A204.1 (cell line): ENCODE data around the gene ZNF117.
"Not testable (repeated sequence)": the region's sequence is repeated elsewhere in the genome, so short reads cannot be mapped to it uniquely, and the experiment has no call there.

Experiments
- FAIRE-seq: peaks from 2 replicates; lab custom pipeline; 2012; peaks lifted over from hg19 to GRCh38; lab: Jason Lieb, UNC

The ZNF117 gene

DNA sequence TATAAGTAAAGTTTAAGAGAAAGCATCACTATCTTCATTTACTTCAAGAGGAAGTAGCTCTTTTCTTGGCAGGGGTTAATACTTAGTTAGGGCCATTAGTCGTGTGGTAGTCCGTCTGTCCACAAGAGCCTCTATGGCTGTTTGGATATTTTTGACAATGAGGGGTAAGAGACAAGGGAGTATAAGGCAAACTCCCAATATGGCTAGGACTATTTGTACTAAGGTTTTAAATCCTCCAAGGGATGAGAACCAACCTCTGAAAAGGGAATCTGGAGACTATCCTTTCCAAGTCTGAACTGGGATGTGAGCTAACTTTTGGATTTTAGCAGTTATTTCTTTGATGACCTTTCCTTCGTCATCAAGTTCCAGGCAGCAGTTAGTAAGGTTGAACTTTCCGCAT lies at the start of gene ZNF117:
Gene ZNF117 (minus strand): TSS at position 101 of the 400 bp plus-strand sequence.
- no peak for FAIRE-seq

DNA sequence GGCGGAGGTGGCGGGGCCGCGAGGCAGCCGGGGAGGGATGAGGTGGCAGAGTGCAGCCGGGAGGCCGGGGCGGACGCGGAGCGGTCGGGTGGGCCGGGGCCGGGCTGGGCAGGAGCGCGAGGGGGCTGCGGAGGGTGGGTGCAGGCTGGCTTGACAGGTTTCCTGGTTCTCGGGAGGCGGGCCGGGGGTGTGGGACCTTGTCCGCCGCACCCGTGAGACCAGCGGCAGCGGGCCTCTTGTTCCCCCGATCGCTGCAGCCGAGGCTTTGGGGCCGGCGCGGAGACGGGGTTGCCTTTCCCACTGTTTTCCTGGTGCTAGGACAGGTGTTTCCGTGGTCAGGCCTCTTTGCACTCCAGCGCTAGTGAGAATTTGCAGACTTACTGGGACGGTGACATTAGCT lies 47.9 kb upstream of the ZNF117 start:
- FAIRE-seq, result not testable (repeated sequence)

DNA sequence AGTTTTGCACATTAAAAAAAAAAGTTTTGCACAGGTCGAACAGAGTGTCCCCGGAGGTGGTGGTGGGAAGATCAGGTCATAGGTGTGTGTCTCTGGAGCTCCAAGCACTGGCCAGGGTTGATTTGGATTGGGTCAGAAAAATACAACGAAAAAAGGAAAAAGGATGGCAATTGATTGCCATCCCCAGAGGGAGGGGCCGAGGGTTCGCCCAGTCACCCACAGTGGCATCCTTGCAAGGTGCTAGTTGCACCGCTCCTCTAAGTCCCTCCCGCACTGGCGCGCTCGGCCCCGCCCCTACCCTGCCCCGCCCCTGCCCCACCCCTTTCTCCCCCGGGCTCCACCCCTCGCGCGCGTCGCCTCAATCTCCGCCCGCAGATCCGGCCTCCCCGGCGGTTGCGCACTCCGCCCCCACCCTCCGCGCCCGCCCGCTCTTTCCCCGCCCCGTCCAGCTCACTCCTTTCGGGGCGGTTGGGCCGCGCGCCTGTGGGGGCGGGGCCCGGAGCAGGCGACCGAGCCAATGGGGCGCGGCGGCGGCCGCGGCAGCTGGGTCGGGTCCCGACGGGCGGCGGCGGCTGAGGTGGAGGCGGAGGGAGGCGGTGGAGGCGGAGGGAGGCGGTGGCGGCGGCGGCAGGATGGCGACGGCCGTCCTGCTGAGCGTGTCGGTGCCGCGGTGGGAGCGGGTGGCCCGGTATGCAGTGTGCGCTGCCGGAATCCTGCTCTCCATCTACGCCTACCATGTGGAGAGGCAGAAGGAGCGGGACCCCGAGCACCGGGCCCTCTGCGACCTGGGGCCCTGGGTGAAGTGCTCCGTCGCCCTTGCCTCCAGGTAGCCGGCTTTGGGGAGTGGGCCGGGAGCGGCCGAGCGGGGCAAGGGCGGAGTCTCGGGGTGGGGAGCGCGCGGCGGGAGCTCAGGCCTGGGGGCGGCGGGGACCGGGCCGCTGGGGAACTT lies 47.2 kb upstream of the ZNF117 start:
- no peak for FAIRE-seq

DNA sequence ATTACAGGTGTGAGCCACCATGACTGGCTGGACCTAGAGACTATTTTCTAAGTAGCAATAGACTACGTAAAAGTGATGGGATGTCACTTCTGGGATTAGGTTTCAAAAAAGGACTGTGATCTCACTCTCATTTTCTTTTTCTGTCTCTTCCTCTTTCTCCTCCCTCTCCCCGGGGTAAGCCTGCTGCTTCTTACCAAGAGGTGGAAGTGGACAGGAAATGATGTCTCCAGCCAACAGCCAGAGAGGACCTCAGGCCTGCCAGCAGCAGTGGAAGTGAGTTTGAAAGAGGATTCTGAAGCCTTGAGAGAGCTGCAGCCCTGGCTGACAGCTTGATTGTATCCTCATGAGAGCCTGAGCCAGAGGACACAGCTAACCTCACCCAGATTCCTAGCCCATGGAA lies 45.7 kb upstream of the ZNF117 start:
- FAIRE-seq, result not testable (repeated sequence)

DNA sequence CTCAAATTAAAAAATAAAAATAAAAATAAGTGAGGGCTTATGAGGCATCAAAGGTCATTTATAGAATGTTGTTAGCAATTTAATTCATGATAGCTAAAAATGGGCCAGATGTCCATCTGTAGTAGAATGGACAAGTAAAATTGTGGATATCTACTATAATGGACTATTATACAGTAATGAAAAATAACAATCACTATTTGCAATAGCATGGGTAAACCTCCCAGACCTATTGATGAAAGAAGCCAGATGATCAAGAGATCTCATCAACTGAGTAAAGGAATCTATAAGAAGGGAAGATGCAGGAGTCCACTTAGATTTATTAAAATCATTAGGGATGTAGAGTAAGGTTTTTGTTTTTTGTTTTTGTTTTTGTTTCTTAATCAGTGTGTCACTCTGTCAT lies 44.6 kb upstream of the ZNF117 start:
- FAIRE-seq, result not testable (repeated sequence)

DNA sequence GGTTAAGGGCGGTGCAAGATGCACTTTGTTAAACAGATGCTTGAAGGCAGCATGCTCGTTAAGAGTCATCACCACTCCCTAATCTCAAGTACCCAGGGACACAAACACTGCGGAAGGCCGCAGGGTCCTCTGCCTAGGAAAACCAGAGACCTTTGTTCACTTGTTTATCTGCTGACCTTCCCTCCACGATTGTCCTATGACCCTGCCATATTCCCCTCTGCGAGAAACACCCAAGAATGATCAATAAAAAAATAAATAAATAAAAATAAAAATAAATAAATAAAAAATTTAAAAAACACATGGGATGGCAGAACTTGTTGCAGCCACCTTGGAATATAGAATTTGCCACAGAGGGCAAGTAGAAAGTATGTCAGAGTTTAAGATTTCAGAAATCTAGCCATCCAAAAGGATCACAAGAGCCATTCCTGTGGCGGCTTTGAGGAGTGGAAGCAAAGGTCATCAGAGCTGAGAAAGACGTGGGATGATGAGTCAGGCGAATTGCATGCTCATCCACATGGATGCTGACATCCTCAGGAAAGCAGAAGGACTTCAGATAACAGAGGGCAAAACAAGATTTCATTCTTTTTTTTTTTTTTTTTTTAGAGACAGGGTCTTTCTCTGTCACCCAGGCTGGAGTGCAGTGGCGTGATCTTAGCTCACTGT lies 43.4 kb upstream of the ZNF117 start:
- not testable (repeated sequence) for FAIRE-seq

DNA sequence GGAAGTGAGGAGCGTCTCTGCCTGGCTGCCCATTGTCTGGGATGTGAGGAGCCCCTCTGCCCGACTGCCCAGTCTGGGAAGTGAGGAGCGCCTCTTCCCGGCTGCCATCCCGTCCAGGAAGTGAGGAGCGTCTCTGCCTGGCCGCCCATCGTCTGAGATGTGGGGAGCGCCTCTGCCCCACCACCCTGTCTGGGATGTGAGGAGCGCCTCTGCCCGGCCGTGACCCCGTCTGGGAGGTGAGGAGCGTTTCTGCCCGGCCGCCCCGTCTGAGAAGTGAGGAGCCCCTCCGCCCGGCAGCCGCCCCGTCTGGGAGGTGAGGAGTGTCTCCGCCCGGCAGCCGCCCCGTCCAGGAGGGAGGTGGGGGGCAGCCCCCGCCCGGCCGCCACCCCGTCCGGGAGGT lies 42.6 kb upstream of the ZNF117 start:
- not testable (repeated sequence) for FAIRE-seq

DNA sequence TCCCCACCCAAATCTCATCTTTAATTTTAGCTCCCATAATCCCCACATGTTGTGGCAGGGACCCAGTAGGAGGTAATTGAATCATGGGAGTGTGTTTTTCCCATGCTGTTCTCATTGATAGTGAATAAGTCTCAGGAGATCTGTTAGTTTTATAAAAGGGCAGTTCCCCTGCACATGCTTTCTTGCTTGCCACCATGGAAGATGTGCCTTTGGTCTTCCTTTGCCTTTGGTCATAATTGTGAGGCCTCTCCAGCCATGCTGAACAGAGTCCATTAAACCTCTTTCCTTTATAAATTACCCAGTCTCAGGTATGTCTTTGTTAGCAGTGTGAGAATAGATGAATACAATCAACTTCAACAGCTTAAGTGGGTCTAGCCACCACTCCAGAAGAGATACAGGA lies 34.2 kb upstream of the ZNF117 start:
- not testable (repeated sequence) for FAIRE-seq

DNA sequence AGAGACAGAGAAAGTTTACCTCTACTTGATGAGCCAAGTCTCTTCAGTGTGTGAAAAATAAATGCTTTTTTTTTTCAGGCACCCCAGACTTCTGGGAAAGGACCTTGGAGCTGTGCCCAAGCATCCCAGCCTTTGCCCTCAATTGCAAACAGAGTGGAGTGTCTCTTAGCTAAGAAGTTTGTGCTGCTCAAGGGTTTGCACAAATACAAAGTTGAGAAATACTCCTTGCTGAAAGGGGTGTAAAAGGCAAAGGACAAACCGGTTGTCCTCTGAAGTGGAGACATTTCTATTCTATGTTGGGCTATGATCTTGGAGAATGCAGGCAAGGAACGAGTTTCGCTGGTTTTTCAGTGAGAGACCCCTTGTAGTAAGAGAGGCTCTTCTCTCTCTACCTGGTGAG lies 30.1 kb upstream of the ZNF117 start:
- not testable (repeated sequence) for FAIRE-seq

DNA sequence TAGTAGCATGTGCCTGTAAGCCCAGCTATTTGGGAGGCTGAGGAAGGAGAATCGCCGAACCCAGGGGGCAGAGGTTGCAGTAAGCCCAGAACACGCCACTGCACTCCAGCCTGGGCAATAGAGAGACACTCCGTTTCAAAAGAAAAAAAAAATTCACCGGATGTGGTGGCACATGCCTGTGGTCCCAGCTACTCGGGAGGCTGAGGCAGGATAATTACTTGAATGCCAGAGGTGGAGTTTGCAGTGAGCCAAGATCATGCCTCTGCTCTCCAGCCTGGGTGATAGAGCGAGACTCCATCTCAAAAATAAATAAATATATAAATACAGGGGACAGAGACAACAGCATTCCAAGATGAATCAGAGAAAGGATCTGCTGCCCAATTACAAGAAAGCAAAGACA lies 19.0 kb upstream of the ZNF117 start:
- not testable (repeated sequence) for FAIRE-seq

DNA sequence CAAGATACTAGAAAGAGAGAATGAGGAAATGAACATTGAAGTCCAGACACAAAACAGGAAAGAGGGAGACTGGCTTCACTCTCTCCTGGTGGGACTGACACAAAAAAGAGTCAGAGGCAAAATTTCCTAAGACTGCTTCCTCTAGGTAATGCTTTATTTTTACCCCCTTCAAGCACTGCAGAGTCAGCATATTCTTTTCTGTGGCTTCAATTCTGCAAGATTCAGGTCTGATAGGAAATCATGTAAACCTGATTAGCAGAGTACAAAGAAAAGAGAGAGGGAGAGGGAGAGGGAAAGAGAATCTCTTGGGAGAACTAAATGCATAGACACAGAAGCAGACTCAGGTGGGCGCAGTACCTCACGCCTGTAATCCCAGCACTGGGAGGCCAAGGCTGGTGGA lies 18.6 kb upstream of the ZNF117 start:
- FAIRE-seq, result not testable (repeated sequence)

DNA sequence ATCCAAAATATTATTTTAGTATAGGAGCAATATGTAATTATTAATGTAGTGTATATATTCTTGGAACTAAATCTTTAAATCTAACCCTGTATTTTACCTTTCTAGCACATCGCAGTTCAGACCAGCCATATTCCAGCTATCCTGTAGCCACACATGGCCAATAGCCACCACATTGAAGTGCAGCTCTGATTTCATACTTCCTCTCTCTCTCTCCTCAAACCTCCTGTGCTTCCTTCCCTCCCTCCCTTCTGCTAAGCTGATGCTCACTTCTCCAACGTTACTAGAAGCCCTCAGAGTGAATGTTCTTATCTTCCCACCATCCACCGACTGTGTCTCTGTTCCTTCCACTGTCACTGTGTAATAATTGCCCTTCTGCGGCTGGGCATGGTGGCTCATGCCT lies 16.2 kb upstream of the ZNF117 start:
- not testable (repeated sequence) for FAIRE-seq

DNA sequence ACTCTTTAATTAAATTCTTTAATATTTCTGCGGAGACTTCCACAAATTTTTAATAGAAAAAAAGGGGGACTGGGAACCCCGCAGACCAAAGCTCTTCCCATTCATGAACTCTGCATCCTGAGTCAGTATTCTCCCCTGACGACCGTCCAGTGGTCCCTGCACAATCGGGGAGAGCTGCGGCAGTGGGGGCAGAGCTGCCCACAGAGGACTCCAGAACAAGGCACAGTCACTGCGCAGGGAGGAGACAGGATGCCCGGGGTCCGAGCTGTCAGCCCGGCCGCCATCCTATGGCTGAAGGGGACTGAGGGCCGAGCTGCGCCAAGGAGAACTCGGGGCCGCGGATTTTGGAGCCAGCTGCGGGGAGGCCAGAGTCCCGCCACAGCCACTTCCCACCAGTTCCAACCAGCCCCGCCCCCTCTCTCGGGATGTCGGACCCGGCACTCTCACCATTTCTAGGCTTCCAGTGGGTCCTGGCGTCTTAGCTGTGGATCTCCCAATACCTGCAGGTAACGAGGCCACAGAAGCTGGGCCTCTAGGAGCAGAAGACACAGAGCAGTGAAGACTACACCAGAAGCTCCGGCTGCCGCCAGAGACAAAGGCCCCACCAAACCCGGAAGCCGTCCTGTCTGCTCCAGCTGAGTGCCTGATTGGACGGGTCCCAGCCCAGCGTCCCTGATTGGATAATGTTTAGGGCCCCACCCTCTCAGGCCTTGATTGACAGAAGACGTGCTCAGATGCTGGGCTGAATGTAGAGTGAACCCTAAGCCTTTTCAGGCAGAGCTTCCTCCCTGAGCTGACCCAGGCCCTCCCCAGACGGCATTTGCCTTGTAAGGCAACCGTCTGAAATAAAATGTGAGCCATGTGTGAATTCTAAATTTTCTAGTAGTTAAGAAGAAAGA lies 15.5 kb upstream of the ZNF117 start, which contains the start of gene ERV3-1:
Gene ERV3-1 (minus strand): TSS at position 594 of the 899 bp plus-strand sequence. CDS start 13,661 bp downstream, outside the sequence.
- FAIRE-seq, result peak; percentile 88

DNA sequence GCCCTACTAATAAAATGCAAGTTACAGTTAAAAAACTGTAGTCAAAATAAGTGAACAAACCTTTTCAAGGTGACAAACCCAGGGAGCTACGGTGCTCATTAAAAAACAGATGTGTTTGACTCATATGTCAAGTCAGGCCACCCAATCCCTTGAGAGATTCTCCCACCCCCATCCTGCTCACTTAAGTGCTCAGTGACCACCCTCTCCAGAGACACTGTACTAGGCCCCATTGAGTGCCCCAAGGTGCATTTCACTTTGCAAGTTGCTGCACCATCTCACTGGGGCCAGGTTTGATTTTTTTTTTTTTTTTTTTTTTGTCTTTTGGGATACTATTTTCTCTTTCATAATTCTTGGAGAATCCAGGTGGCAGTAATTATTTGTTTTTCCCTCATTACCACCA lies 13.7 kb upstream of the ZNF117 start:
- FAIRE-seq, result no peak

DNA sequence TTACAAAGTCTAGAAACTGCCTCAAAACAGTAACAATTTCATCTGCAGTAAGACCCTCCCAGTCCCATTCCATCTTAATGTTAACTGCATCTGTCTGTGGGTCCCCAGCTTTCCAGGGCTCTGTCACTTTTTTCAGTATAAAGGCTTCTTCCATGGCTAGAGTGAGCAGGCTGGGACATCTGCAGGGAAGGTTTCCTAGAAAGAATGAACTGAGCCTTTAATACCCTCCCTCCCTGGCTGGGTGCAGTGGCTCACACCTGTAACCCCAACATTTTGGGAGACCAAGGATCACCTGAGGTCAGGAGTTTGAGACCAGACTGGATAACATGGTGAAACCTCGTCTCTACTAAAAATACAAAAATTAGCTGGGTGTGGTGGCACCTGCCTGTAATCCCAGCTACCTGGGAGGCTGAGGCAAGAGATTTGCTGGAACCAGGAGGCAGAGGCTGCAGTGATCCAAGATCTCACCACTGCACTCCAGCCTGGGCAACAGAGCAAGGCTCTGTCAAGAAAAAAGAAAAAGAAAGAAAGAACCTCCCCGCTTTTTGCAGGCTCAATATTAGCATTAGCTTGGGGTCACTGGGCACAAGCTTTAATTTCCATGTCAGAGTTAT lies 12.2 kb upstream of the ZNF117 start:
- FAIRE-seq, result no peak

DNA sequence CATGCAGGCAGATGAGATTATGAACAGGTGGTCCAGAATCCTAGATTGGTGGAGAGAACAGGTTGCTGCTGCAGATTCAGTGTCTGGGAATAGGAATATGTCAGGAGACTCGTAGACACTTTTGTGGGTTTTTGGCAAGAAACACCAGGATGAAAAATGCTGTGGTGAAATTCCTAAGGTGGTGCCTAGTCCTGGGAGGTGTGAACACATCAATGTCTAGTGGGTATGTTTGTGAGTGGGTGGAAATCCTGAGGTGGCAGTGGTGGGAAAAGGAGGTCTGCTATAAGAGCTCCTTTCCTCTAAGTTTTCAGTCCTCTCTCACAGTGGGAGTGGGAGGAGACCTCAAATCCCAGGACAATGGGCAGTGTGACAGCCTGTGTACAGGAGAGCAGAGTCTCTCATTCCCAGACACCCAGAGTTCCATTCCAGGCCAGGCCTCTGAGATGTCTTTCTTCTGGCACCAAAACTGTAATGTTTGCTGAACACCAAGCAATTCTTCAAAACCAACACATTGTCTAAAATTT lies 10.5 kb upstream of the ZNF117 start:
- no peak for FAIRE-seq

DNA sequence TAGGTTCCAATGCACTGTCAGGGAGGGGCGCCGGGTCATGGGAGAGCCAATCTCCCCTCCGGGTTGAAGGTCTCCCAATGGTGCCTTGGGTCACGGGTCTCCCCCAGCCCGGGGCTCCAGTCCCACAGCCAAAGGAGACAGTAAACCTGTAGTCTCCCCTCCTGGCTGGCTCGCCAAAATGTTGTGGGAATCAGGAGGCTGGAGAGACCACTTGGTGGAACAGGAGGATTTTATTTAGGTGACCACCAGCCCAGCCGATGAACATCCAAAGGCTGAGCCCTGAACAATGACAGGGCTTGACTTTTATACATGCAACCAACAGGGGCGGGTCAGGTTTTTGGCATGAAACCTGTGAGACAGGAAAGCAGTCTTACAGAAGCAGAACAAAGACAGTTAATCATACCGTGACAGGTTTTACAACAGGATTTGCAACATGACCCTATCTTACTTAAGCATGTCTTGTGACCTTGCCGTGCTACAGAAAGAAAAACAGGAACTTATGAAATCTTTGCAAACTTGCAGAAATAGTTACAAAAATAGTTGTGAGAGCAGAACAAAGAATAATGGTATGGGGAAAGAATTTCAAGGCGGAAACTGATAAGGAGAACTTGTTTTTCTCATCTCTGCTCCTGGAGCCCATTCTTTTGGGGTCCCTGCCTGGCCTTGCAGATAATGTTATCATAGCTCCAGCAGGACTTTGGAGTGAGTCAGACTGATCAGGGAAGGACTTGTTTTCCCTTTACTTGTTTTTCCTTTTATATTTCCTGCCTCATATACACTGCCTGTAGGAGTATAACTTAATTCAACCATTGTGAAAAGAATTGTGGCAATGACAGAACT lies 8.5 kb upstream of the ZNF117 start:
- no peak for FAIRE-seq

DNA sequence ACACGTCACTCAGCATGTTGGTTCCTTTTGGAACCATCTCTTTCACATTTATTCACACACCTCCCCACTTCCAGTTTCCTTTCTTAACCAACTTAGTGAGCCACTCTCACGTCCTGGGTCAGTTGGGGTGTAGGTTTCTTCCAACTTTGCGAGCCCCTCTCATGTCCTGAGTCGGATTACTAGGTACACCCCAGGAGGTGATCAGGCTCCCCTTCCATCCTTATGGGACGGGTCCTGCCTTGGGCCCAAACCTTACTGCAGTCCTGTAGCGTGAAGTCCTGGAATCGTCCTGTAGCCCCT lies 8.0 kb upstream of the ZNF117 start:
- FAIRE-seq, result no peak

DNA sequence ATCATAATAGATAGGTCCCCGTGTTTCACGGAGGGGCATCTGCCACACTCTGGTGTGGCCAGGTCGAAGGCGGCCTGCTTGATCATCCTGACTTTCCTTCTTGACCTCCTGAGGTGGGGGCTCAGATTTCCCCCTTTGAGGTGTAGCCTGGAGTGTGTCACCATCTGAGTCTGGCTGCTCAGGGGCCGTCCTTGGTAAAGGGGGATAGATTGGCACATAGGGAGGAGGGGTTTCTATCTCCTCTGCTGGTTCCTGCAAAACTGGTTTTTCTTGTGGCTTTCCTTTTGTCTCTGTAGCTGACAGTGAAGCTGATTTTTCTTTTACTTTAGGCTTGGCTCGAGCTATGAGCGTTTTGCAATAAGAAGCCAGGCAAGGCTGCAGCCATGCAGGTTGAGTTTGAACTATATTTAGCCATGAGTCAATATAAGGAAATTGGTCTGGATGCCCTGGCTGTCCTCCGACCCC lies 7.1 kb upstream of the ZNF117 start:
- FAIRE-seq, result no peak

DNA sequence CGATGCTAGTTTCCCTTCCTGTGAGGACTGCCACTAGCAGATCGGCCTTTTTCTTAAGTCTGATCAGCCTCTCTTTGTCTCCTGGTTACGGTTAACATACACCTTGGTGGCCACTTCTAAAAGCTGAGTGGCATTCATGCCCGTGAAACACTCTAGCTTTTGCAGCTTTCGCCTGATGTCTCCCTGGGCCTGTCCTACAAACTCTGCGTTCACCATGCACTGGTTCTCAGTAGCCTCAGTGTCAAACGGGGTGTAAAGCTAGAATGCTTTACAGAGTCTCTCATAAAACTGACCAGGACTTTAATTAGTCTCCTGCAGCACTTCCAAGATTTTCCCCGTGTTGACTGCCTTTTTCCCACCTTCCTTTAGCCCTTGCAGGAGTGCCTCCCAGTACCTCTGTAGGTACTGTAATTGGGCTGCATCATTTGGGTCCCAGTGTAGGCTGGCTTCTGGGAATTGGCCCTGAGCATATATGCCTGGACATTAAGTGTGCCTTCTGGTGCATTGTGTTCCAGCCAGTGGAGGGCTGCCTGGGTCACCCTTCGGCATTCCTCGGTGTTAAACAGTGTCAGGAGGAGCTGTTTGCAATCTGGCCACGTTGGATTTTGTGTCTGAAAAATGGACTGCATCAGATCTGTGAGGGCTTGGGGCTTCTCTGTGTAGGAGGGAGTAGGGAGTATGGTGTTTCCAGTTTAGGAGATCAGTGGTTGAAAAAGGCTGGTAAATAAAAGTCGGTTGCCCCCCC lies 6.5 kb upstream of the ZNF117 start:
- no peak for FAIRE-seq
